ENCODE results near the gene NOL9. TPM values are rescaled to one million over a fixed set of nuclear protein-coding genes. Genes with fewer than 3 reads are reported as not detected.
"Not testable (repeated sequence)": the region's sequence is repeated elsewhere in the genome, so short reads cannot be mapped to it uniquely, and the experiment has no call there.

The NOL9 gene
- total and polyA plus RNA-seq, 2 donors = 8.6 to 11.1 TPM

DNA sequence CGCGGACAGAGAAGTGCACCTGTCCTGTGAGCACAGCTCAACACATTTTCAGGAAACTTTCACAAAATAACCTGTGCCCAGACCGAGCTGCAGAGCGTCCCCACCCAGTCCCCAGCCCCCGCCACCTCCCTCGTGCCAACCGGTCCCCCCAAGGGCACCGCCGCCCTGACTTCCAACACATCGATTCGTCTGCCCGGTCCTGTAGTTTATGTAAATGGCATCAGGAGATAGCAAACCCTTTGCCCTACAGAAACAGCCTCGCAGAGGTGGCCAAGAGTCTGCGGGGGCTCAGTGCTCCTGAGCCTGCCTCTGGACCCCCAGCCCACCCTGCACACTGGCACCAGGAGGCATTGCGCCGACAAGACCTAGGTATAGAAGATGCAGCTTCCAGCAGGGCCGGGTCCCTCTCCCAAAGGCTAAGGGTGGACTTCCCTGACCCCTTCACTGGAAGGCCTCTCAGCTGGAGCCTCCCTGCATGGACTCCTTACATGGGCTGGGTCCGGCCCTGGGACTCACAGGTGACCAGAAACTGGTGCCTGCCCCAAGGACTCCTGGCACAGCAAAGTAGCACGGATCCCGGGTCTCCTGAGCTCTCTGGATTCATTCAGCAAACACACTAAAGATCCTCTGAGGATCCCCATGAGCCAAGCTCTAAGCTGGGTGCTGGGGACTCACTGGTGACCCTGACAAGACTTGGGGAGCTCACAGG, 56.3 kb downstream of the NOL9 start:
- no peaks in the 10 kb centered on the region for H3K36me3 ChIP-seq (ENCODE audit: control insufficient read depth in 2 of 2, insufficient read depth in 2 of 2, low read length in 1 of 2)
- no peak for DNase-seq (ENCODE audit: low read depth in 6 of 9, low spot score in 9 of 9)
- peak overlapping the region; percentile 26 to 52 for H3K4me3 ChIP-seq (ENCODE audit: low read length in 2 of 2)
- H3K4me1 ChIP-seq (ENCODE audit: control insufficient read depth in 2 of 2, insufficient read depth in 2 of 2, low read length in 2 of 2) = peaks cover 0 to 7% of the 10 kb centered on the region in 2 donors
- no peaks in the 10 kb centered on the region for H3K9me3 ChIP-seq (ENCODE audit: control insufficient read depth in 2 of 2, insufficient read depth in 1 of 2, low read length in 1 of 2)
- no peak overlapping the region for H3K27ac ChIP-seq (ENCODE audit: low read depth in 1 of 2, low read length in 1 of 2)
- H3K27me3 ChIP-seq (ENCODE audit: control insufficient read depth in 2 of 2, insufficient read depth in 1 of 2, low read length in 1 of 2) = peaks cover 34 to 70% of the 10 kb centered on the region in 2 donors
- 58% methylated on average over 20 of the region's 20 CpGs for WGBS

DNA sequence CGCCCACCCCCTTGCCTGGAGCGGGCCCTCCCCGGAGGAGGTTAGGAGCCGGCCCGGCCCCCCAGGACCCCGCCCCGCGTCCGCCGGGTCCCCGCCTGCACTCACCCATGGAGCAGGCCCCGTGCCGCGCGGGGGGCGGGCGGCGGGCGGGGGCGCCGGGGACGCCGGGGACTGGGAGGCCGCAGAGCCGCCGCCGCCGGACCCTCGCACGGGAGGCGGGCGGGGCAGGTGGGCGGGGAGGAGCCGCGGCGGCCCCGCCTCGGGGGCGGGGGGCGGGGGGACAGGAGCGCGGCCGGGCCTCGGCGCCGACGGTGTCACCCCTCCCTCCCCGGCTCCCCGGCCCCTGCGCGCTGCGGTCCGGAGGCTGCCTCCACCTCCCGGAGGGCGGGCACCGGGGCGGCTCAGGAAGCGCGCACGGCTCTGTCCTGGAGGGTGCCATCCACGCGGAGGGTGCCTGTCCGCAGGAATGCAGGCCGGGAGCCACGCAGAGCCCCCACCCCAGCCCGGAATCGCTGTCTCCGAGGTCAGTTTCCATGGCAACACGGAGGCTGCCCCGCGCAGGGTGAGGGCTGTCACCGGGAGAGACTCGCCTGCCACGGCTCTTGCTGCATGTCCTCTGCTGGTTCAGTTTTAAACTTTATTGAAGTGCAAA, 57.0 kb downstream of the NOL9 start:
- Histone ChIP-seq H3K27me3 (ENCODE audit: control insufficient read depth in 2 of 2, insufficient read depth in 1 of 2, low read length in 1 of 2) (peaks cover 34 to 70% of the 10 kb centered on the region in 2 donors), H3K4me3 (ENCODE audit: low read length in 2 of 2) (peak overlapping the region; percentile 26 to 52), H3K9me3 (ENCODE audit: control insufficient read depth in 2 of 2, insufficient read depth in 1 of 2, low read length in 1 of 2) (no peaks in the 10 kb centered on the region), H3K27ac (ENCODE audit: low read depth in 1 of 2, low read length in 1 of 2) (no peak overlapping the region), H3K4me1 (ENCODE audit: control insufficient read depth in 2 of 2, insufficient read depth in 2 of 2, low read length in 2 of 2) (peaks cover 0 to 7% of the 10 kb centered on the region in 2 donors), H3K36me3 (ENCODE audit: control insufficient read depth in 2 of 2, insufficient read depth in 2 of 2, low read length in 1 of 2) (no peaks in the 10 kb centered on the region)
- DNase-seq (ENCODE audit: low read depth in 6 of 9, low spot score in 9 of 9) = peak in 4 of 9 donors; percentile 12 to 54 (median 22)
- 1% methylated on average over 74 of the region's 74 CpGs for WGBS

DNA sequence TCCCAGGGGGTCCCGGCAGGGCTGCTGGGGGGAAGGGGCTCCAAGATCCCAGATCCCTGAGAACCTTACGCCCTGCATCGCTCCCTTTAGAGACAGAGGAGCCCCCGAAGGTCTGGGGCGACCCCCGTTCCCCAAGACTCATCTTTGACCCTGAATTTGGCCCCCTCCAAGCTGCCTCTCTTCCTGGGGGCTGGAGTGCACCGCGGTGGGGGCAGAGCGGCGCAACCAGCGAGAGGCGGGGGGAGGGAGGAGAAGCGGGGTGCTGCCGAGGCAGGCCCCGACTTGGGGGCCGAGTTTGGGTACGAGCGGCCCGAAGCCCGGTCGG, 57.5 kb downstream of the NOL9 start:
- Histone ChIP-seq H3K4me3 (ENCODE audit: low read length in 2 of 2) (peak overlapping the region in 1 of 2 donors; percentile 52), H3K36me3 (ENCODE audit: control insufficient read depth in 2 of 2, insufficient read depth in 2 of 2, low read length in 1 of 2) (no peaks in the 10 kb centered on the region), H3K27ac (ENCODE audit: low read depth in 1 of 2, low read length in 1 of 2) (no peak overlapping the region), H3K9me3 (ENCODE audit: control insufficient read depth in 2 of 2, insufficient read depth in 1 of 2, low read length in 1 of 2) (no peaks in the 10 kb centered on the region), H3K4me1 (ENCODE audit: control insufficient read depth in 2 of 2, insufficient read depth in 2 of 2, low read length in 2 of 2) (peaks cover 0 to 9% of the 10 kb centered on the region in 2 donors), H3K27me3 (ENCODE audit: control insufficient read depth in 2 of 2, insufficient read depth in 1 of 2, low read length in 1 of 2) (peaks cover 34 to 69% of the 10 kb centered on the region in 2 donors)
- WGBS = 6% methylated on average over 21 of the region's 21 CpGs
- no peak for DNase-seq (ENCODE audit: low read depth in 6 of 9, low spot score in 9 of 9)

DNA sequence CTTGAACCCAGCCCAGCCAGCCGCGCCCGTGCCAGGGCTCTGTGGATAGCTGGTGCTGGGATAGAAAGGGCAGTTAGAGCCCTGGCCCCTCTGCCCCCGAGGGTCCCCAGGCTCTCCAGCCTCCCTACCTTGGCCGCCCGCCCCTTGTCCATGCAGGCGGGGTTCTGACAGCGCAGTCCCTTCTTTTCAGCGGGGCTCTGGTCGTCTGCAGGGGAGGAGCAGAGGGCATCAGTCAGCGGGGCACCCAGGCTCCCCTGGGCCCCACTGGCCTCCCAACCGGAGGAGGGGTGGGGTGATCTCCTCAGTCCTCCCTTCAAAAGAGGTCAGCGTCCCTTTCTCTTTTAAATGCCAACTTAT, 58.0 kb downstream of the NOL9 start:
- 37% methylated on average over 13 of the region's 13 CpGs for WGBS
- peaks cover 34 to 69% of the 10 kb centered on the region in 2 donors for H3K27me3 ChIP-seq (ENCODE audit: control insufficient read depth in 2 of 2, insufficient read depth in 1 of 2, low read length in 1 of 2)
- peaks cover 0 to 14% of the 10 kb centered on the region in 2 donors for H3K4me1 ChIP-seq (ENCODE audit: control insufficient read depth in 2 of 2, insufficient read depth in 2 of 2, low read length in 2 of 2)
- DNase-seq (ENCODE audit: low read depth in 6 of 9, low spot score in 9 of 9) = no peak
- H3K4me3 ChIP-seq (ENCODE audit: low read length in 2 of 2) = no peak overlapping the region
- no peaks in the 10 kb centered on the region for H3K36me3 ChIP-seq (ENCODE audit: control insufficient read depth in 2 of 2, insufficient read depth in 2 of 2, low read length in 1 of 2)
- no peaks in the 10 kb centered on the region for H3K9me3 ChIP-seq (ENCODE audit: control insufficient read depth in 2 of 2, insufficient read depth in 1 of 2, low read length in 1 of 2)
- no peak overlapping the region for H3K27ac ChIP-seq (ENCODE audit: low read depth in 1 of 2, low read length in 1 of 2)

DNA sequence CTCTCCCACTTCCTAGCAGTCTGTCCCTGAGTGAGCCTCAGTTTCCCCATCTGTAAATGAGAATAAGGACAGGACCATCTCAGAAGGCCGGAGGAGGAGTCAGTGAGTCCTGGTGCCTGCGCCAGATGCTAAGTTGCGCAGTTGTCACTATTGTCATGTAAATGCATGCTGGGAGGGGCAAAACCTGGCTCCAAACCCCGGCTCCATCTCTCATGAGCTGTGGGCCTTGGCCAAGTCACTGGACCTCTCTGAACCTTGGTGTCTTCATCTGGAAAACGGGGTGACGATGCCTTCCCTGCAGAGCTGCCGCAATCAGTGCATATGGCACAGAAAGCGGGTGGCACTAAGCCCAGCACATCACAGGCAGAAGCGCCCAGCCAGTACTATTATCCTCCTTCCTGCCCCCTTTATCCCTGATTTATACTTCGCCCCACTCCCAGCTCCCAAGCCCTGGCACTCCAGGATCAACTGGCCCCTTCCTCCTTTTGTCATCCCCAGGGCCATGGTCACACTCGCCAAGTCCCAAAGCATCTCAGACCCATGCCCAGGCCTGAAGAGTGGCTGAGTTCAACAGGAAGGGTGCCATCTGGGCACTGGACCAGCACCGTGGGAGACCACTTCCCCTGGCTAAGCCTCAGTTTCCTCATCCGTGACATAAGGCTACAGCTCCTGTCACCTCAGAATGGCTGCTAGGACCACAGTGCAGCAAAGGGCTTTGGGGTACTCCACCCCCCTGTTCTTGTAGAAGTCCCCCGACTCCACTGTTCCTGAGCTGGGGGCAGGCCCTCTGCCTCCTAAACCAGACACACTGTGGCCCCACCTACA, 58.6 kb downstream of the NOL9 start:
- Histone ChIP-seq H3K27ac (ENCODE audit: low read depth in 1 of 2, low read length in 1 of 2) (no peak overlapping the region), H3K4me3 (ENCODE audit: low read length in 2 of 2) (no peak overlapping the region), H3K4me1 (ENCODE audit: control insufficient read depth in 2 of 2, insufficient read depth in 2 of 2, low read length in 2 of 2) (peaks cover 0 to 20% of the 10 kb centered on the region in 2 donors), H3K9me3 (ENCODE audit: control insufficient read depth in 2 of 2, insufficient read depth in 1 of 2, low read length in 1 of 2) (no peaks in the 10 kb centered on the region), H3K36me3 (ENCODE audit: control insufficient read depth in 2 of 2, insufficient read depth in 2 of 2, low read length in 1 of 2) (no peaks in the 10 kb centered on the region), H3K27me3 (ENCODE audit: control insufficient read depth in 2 of 2, insufficient read depth in 1 of 2, low read length in 1 of 2) (peaks cover 34 to 66% of the 10 kb centered on the region in 2 donors)
- WGBS = 80% methylated on average over 14 of the region's 14 CpGs
- DNase-seq (ENCODE audit: low read depth in 6 of 9, low spot score in 9 of 9) = no peak

DNA sequence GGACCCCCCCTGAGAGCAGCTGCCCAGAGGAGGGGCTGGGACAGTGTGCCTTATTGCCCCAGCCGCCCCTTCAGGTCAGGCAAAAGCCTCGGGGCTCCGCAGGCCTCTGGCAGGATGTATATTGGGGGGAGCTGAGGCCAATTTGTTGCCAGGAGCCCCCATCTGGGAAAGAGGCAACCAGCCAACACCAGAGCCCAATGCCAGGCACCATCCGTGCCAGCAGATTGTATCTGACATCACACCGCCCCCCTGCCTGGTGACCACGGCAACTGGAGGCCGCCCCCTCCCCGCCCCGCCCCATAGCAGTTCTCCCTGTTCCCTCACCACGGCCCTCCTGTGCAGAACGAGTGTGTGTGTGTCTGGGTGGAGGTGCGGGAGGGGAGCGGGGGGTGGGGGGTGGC, 59.3 kb downstream of the NOL9 start:
- H3K4me3 ChIP-seq (ENCODE audit: low read length in 2 of 2) = no peak overlapping the region
- H3K4me1 ChIP-seq (ENCODE audit: control insufficient read depth in 2 of 2, insufficient read depth in 2 of 2, low read length in 2 of 2) = peaks cover 0 to 24% of the 10 kb centered on the region in 2 donors
- DNase-seq (ENCODE audit: low read depth in 6 of 9, low spot score in 9 of 9) = no peak
- H3K36me3 ChIP-seq (ENCODE audit: control insufficient read depth in 2 of 2, insufficient read depth in 2 of 2, low read length in 1 of 2) = no peaks in the 10 kb centered on the region
- H3K9me3 ChIP-seq (ENCODE audit: control insufficient read depth in 2 of 2, insufficient read depth in 1 of 2, low read length in 1 of 2) = no peaks in the 10 kb centered on the region
- WGBS = 37% methylated on average over 13 of the region's 13 CpGs
- H3K27me3 ChIP-seq (ENCODE audit: control insufficient read depth in 2 of 2, insufficient read depth in 1 of 2, low read length in 1 of 2) = peaks cover 34 to 66% of the 10 kb centered on the region in 2 donors
- H3K27ac ChIP-seq (ENCODE audit: low read depth in 1 of 2, low read length in 1 of 2) = no peak overlapping the region

DNA sequence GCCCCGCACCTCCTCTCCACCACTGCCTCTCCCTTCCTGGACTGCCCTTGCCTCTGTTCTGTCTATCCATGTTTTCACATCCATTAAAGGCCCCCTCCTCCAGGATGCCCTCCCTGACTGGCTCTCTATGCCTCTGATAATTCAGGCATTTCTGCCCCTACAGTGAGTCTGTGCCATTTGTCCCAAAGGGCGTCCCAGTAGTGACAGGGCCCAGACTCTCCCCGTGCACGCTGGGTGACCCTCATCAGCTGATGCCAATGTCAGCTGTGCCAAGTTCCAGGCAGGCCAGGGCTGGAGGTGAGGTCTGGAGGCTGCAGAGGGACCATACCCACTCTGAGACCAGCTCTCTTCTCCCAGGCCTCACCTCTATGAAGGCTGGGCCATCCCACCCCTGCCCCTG, 59.7 kb downstream of the NOL9 start:
- H3K36me3 ChIP-seq (ENCODE audit: control insufficient read depth in 2 of 2, insufficient read depth in 2 of 2, low read length in 1 of 2) = no peaks in the 10 kb centered on the region
- DNase-seq (ENCODE audit: low read depth in 6 of 9, low spot score in 9 of 9) = no peak
- no peaks in the 10 kb centered on the region for H3K9me3 ChIP-seq (ENCODE audit: control insufficient read depth in 2 of 2, insufficient read depth in 1 of 2, low read length in 1 of 2)
- H3K4me3 ChIP-seq (ENCODE audit: low read length in 2 of 2) = no peak overlapping the region
- no peak overlapping the region for H3K27ac ChIP-seq (ENCODE audit: low read depth in 1 of 2, low read length in 1 of 2)
- H3K4me1 ChIP-seq (ENCODE audit: control insufficient read depth in 2 of 2, insufficient read depth in 2 of 2, low read length in 2 of 2) = peaks cover 0 to 28% of the 10 kb centered on the region in 2 donors
- 93% methylated on average over 4 of the region's 4 CpGs for WGBS
- peaks cover 34 to 64% of the 10 kb centered on the region in 2 donors for H3K27me3 ChIP-seq (ENCODE audit: control insufficient read depth in 2 of 2, insufficient read depth in 1 of 2, low read length in 1 of 2)

DNA sequence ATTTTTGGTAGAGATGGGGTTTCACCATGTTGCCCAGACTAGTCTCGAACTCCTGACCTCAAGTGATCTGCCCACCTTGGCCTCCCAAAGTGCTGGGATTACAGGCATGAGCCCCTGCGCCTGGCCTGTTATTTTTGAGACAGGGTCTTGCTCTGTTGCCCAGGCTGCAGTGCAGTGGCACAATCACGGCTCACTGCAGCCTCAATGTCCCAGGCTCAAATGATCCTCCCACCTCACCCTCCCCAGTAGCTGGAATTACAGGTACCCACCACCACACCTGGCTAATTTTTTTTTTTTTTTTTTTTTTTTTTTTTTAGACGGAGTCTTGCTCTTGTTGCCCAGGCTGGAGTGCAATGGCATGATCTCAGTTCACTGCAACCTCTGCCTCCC, 60.5 kb downstream of the NOL9 start:
- not testable (repeated sequence) for H3K27ac ChIP-seq (ENCODE audit: low read depth in 1 of 2, low read length in 1 of 2); H3K4me3 ChIP-seq (ENCODE audit: low read length in 2 of 2); DNase-seq (ENCODE audit: low read depth in 6 of 9, low spot score in 9 of 9); H3K9me3 ChIP-seq (ENCODE audit: control insufficient read depth in 2 of 2, insufficient read depth in 1 of 2, low read length in 1 of 2); H3K36me3 ChIP-seq (ENCODE audit: control insufficient read depth in 2 of 2, insufficient read depth in 2 of 2, low read length in 1 of 2)
- 90% methylated on average over 4 of the region's 4 CpGs for WGBS
- peaks cover 33 to 62% of the 10 kb centered on the region in 2 donors for H3K27me3 ChIP-seq (ENCODE audit: control insufficient read depth in 2 of 2, insufficient read depth in 1 of 2, low read length in 1 of 2)
- H3K4me1 ChIP-seq (ENCODE audit: control insufficient read depth in 2 of 2, insufficient read depth in 2 of 2, low read length in 2 of 2) = peaks cover 0 to 29% of the 10 kb centered on the region in 2 donors

DNA sequence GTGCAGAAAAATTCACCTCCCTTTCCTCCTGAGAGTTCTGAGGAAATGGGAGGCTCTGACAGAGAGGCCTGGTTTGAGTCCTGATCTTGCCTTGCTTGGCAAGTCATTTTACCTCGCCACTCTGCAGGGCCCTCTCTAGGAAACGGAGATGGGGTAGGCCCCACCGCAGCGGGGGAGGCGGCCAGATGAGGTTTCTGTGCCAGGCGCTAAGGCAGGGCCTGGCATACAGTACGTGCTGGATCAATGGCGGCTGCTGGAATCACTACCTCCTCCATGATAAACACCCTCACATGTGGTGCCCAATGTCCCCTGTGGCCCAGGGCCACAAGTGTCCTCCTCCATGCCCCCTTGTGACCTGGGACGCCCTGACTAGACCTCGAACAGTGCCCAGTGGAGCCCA, 62.3 kb downstream of the NOL9 start:
- Histone ChIP-seq H3K27ac (ENCODE audit: low read depth in 1 of 2, low read length in 1 of 2) (no peak overlapping the region), H3K27me3 (ENCODE audit: control insufficient read depth in 2 of 2, insufficient read depth in 1 of 2, low read length in 1 of 2) (peaks cover 17 to 59% of the 10 kb centered on the region in 2 donors), H3K9me3 (ENCODE audit: control insufficient read depth in 2 of 2, insufficient read depth in 1 of 2, low read length in 1 of 2) (no peaks in the 10 kb centered on the region), H3K4me1 (ENCODE audit: control insufficient read depth in 2 of 2, insufficient read depth in 2 of 2, low read length in 2 of 2) (peaks cover 0 to 27% of the 10 kb centered on the region in 2 donors), H3K36me3 (ENCODE audit: control insufficient read depth in 2 of 2, insufficient read depth in 2 of 2, low read length in 1 of 2) (no peaks in the 10 kb centered on the region), H3K4me3 (ENCODE audit: low read length in 2 of 2) (no peak overlapping the region)
- no peak for DNase-seq (ENCODE audit: low read depth in 6 of 9, low spot score in 9 of 9)
- 92% methylated on average over 10 of the region's 10 CpGs for WGBS

Data from thymus (tissue), 11 donors.